HCT116 (cell line): ENCODE measurements around the gene TMUB1. TPM values are rescaled to one million over a fixed set of nuclear protein-coding genes. Genes with fewer than 3 reads are reported as not detected.

Experiments
- ATAC-seq: fragments of 200-7000 bp; cut with Tn5 transposase; 2 replicates; pipeline ENCODE4 v1.9.1; 2020; ENCODE audit warnings: mild to moderate bottlenecking, moderate library complexity
- BruUV-seq: library from RNA; stranded (reverse); fragments of 400-500 nt; replicated peaks from 2 replicates; lab custom pipeline; 2021; lab: Mats Ljungman, UMichigan
- CTCF ChIA-PET: fragments of 300-600 bp; sonication (Branson Sonifier 250); formaldehyde crosslinking; loops from one replicate; lab custom pipeline; 2021; ENCODE audit warnings: antibody characterized with exemption; lab: Charles Lee
- POLR2A ChIA-PET: fragments of 300-600, 350-600 bp; sonication (Branson Sonifier 250); formaldehyde crosslinking; loops from one replicate; lab custom pipeline; 2021; ENCODE audit warnings: antibody characterized with exemption; lab: Charles Lee
- RAD21 ChIA-PET, 2 experiments: fragments of 300-600 bp; sonication (Branson Sonifier 250); formaldehyde crosslinking; loops; one replicate each; lab custom pipeline; 2023; ENCODE audit warnings: low total read pairs in 2 of 2; ENCODE audit not compliant: uncharacterized antibody in 2 of 2, unreplicated experiment in 2 of 2, low non-redundant PET in 1 of 2; lab: Charles Lee
- DNase-seq: peaks from one replicate; pipeline ENCODE4 v3.0.0-alpha.2; 2010; ENCODE audit warnings: low read depth, low spot score
- H2AFZ ChIP-seq: fragments of 200-600 bp; shearing (Covaris generic), sonication (generic); 2 replicates; pipeline ENCODE4 v1.6.1; 2017; ENCODE audit warnings: low read depth, mixed run types, mixed read lengths, antibody characterized with exemption, low read length; ENCODE audit not compliant: poor library complexity, severe bottlenecking
- H3K27ac ChIP-seq: 2 replicates; pipeline ENCODE4 v1.5.1; 2012; ENCODE audit warnings: low read depth, low read length
- H3K27me3 ChIP-seq: fragments of 200-600 bp; sonication (generic); 2 replicates; pipeline ENCODE4 v1.6.1; 2016; ENCODE audit warnings: mixed run types, low read length, mixed read lengths; ENCODE audit not compliant: insufficient read depth
- H3K36me3 ChIP-seq, 2 experiments: fragments of 200-500 bp in 1 of 2; fragments of 200-600 bp in 1 of 2; sonication (Bioruptor generic) in 1 of 2; sonication (generic) in 1 of 2; 2 replicates each; pipeline versions ENCODE4 v1.5.1 to v1.6.1; 2014 to 2016; ENCODE audit warnings: low read length in 2 of 2, inconsistent platforms in 1 of 2, mixed read lengths in 1 of 2, mixed run types in 1 of 2; ENCODE audit not compliant: insufficient read depth in 2 of 2, control insufficient read depth in 1 of 2
- H3K4me1 ChIP-seq, 2 experiments: fragments of 200-600 bp in 1 of 2; sonication (generic) in 1 of 2; 2 replicates each; pipeline versions ENCODE4 v1.5.1 to v1.6.1; 2012 to 2017; ENCODE audit warnings: low read length in 2 of 2, inconsistent platforms in 1 of 2, mild to moderate bottlenecking in 1 of 2, mixed read lengths in 1 of 2, mixed run types in 1 of 2, moderate library complexity in 1 of 2; ENCODE audit not compliant: insufficient read depth in 2 of 2, control insufficient read depth in 1 of 2
- H3K4me2 ChIP-seq: fragments of 200-600 bp; sonication (generic); 2 replicates; pipeline ENCODE4 v1.6.1; 2017; ENCODE audit warnings: mixed run types, low read length, mixed read lengths
- H3K4me3 ChIP-seq, 2 experiments: fragments of 200-600 bp in 1 of 2; sonication (generic) in 1 of 2; replicated peaks in 1 of 2; 2 replicates each; pipeline ENCODE4 v1.5.1; 2011 to 2016; ENCODE audit warnings: low read length in 2 of 2, control low read depth in 1 of 2, low read depth in 1 of 2, mild to moderate bottlenecking in 1 of 2, mixed read lengths in 1 of 2, mixed run types in 1 of 2
- H3K79me2 ChIP-seq: fragments of 200-600 bp; sonication (generic); 2 replicates; pipeline ENCODE4 v1.6.1; 2017; ENCODE audit warnings: mild to moderate bottlenecking, mixed run types, low read length, moderate library complexity, mixed read lengths; ENCODE audit not compliant: insufficient read depth
- H3K9ac ChIP-seq: fragments of 200-600 bp; sonication (generic); 2 replicates; pipeline ENCODE4 v1.6.1; 2016; ENCODE audit warnings: low read length, mixed read lengths
- H3K9me2 ChIP-seq: fragments of 200-600 bp; sonication (generic), shearing (Covaris generic); 2 replicates; pipeline ENCODE4 v1.6.1; 2017; ENCODE audit warnings: mixed run types, mild to moderate bottlenecking, moderate library complexity; ENCODE audit not compliant: insufficient read depth
- H3K9me3 ChIP-seq, 2 experiments: fragments of 200-500 bp in 1 of 2; fragments of 200-600 bp in 1 of 2; sonication (Bioruptor generic) in 1 of 2; sonication (generic) in 1 of 2; 2 replicates each; pipeline ENCODE4 v1.6.1; 2014 to 2017; ENCODE audit warnings: low read length in 2 of 2, mixed read lengths in 2 of 2, inconsistent platforms in 1 of 2, low read depth in 1 of 2, mild to moderate bottlenecking in 1 of 2, mixed run types in 1 of 2, moderate library complexity in 1 of 2; ENCODE audit not compliant: control insufficient read depth in 1 of 2, insufficient read depth in 1 of 2
- H4K20me1 ChIP-seq: fragments of 200-600 bp; sonication (generic), shearing (Covaris generic); 2 replicates; pipeline ENCODE4 v1.6.1; 2017; ENCODE audit warnings: mixed run types, mild to moderate bottlenecking, moderate library complexity; ENCODE audit not compliant: insufficient read depth
- ATF3 ChIP-seq: IDR thresholded peaks from 2 replicates; pipeline ENCODE4 v1.6.1; 2012
- CBX3 ChIP-seq: IDR thresholded peaks from 2 replicates; pipeline ENCODE4 v1.6.1; 2012; ENCODE audit warnings: low read depth
- CTCF ChIP-seq, 3 experiments: fragments of 200-600 bp in 1 of 3; sonication (generic) in 1 of 3; IDR thresholded peaks in 2 of 3; conservative IDR thresholded peaks in 1 of 3; 2 replicates each; pipeline ENCODE4 v1.5.1; 2012 to 2017; ENCODE audit warnings: low read depth in 2 of 3, low read length in 2 of 3, antibody characterized with exemption in 1 of 3, borderline replicate concordance in 1 of 3, control low read depth in 1 of 3, mild to moderate bottlenecking in 1 of 3, mixed read lengths in 1 of 3, mixed run types in 1 of 3, moderate library complexity in 1 of 3; ENCODE audit not compliant: insufficient read depth in 1 of 3
- EZH2 ChIP-seq: fragments of 200-600 bp; sonication (generic); IDR thresholded peaks from 2 replicates; pipeline ENCODE4 v1.6.1; 2017; ENCODE audit warnings: antibody characterized with exemption, mixed run types
- POLR2A ChIP-seq: IDR thresholded peaks from 2 replicates; pipeline ENCODE4 v1.7.0; 2011; ENCODE audit warnings: borderline replicate concordance; ENCODE audit not compliant: insufficient read depth, insufficient read length; ENCODE audit errors: extremely low read depth
- RAD21 ChIP-seq: IDR thresholded peaks from 2 replicates; pipeline ENCODE4 v1.6.1; 2012; ENCODE audit warnings: low read depth, mild to moderate bottlenecking
- SIN3A ChIP-seq: IDR thresholded peaks from 2 replicates; pipeline ENCODE4 v1.6.1; 2012; ENCODE audit warnings: low read depth
- SP1 ChIP-seq: IDR thresholded peaks from 2 replicates; pipeline ENCODE4 v1.6.1; 2012; ENCODE audit warnings: low read depth
- SRF ChIP-seq: IDR thresholded peaks from 2 replicates; pipeline ENCODE4 v1.6.1; 2012; ENCODE audit warnings: low read depth
- ZFX ChIP-seq: fragments of 450-650 bp; IDR thresholded peaks from 2 replicates; pipeline ENCODE4 v1.6.1; 2017
- intact Hi-C: fragments of 100-400 bp; cut with micrococcal nuclease; formaldehyde crosslinking; loops from 2 replicates; pipeline ENCODE4 v1.10.0; 2022
- total RNA-seq: library from RNA; stranded (reverse); gene quantifications from one replicate; pipeline ENCODE4 v1.2.1, GENCODE V29; 2021; ENCODE audit not compliant: unreplicated experiment

Gene TMUB1
- total RNA-seq, 1 experiment from 2014 or later: 75.8 TPM

- intact Hi-C loops: no loop called here
- no peak for DNase-seq
- H3K4me2 ChIP-seq: no peak overlapping the region
- no peak overlapping the region for H3K9ac ChIP-seq
- no peak for ATAC-seq
- H3K4me1 ChIP-seq: peaks cover 15 to 47% of the 10 kb centered on the region in 2 experiments
- H3K27me3 ChIP-seq: no peaks in the 10 kb centered on the region
- no peaks in the 10 kb centered on the region for H3K9me3 ChIP-seq
- RAD21 ChIA-PET: no interaction called here
- CTCF ChIA-PET: interaction anchor here (1.5 kb wide), 1 partner anchor 46 kb away, joined by 8 read pairs; no protein-coding TSS in a partner anchor
- no peak overlapping the region for H2AFZ ChIP-seq
- BruUV-seq: no TSS peak
- no peak for TF ChIP-seq ATF3
- no peak for TF ChIP-seq CBX3
- no peak for TF ChIP-seq CTCF (IDR thresholded peaks at IDR 0.05 in 2 of 3, conservative IDR thresholded peaks at IDR 0.05 in 1 of 3; ENCODE audit: borderline replicate concordance in 1 of 3, insufficient read depth in 1 of 3, low read depth in 2 of 3, low read length in 2 of 3)
- no peak for TF ChIP-seq RAD21
- no peak for TF ChIP-seq SIN3A
- no peak for TF ChIP-seq SP1
- TF ChIP-seq EZH2: no peak
- no peak for TF ChIP-seq SRF
- no peak for TF ChIP-seq POLR2A
- no peak for TF ChIP-seq ZFX
- H3K36me3 ChIP-seq: peaks cover 0 to 2% of the 10 kb centered on the region in 2 experiments; a peak in 1 of 4 replicates
- no peak overlapping the region for H3K27ac ChIP-seq
- POLR2A ChIA-PET: interaction anchor here (1.1 kb wide), 1 partner anchor 98 kb away, joined by 3 read pairs; no protein-coding TSS in a partner anchor
- H4K20me1 ChIP-seq: no peaks in the 10 kb centered on the region; the same call in 1 of the 2 replicates
- H3K79me2 ChIP-seq: peaks cover 81% of the 10 kb centered on the region
- H3K9me2 ChIP-seq: no peaks in the 10 kb centered on the region
- H3K4me3 ChIP-seq: no peak overlapping the region
Measured at GRCh38 chr7:151107882-151108281, 24.6 kb upstream of the TMUB1 start.
